Lower leg skin (tissue), 4 donors: ENCODE results near the gene BCL6B. TPM values are rescaled to one million over a fixed set of nuclear protein-coding genes. Genes with fewer than 3 reads are reported as not detected.

ENCODE experiments used
- DNase-seq, 2 donors: peaks; one replicate each; pipeline ENCODE4 v3.0.0-alpha.2; 2019; ENCODE audit warnings: low spot score in 2 of 2
- H3K4me3 ChIP-seq: fragments of 200-600 bp; sonication (generic); 2 replicates; pipeline ENCODE4 v1.5.1; 2017; ENCODE audit warnings: mild to moderate bottlenecking, low read depth; ENCODE audit not compliant: poor library complexity, severe bottlenecking
- CTCF ChIP-seq, 3 donors: fragments of 450-650 bp; IDR thresholded peaks; one replicate each; pipeline ENCODE4 v1.5.1; 2016; ENCODE audit warnings: antibody characterized with exemption in 3 of 3, mild to moderate bottlenecking in 3 of 3, moderate library complexity in 2 of 3
- POLR2A ChIP-seq, 2 donors: fragments of 450-650 bp; IDR thresholded peaks; one replicate each; pipeline ENCODE4 v1.6.1; 2016 to 2017; ENCODE audit warnings: antibody characterized with exemption in 2 of 2, mild to moderate bottlenecking in 1 of 2, moderate library complexity in 1 of 2
- WGBS, 2 donors: methylation state at CpG; one replicate each; pipeline ENCODE4 v1.1.5; 2018; 5-methylcytosine and 5-hydroxymethylcytosine counted together
- intact Hi-C: fragments of 100-400 bp; cut with DNase I; formaldehyde crosslinking; loops from one replicate; pipeline ENCODE4 v1.15.0; 2023; ENCODE audit warnings: low total_unique reads
- total RNA-seq, 4 donors: library from RNA; depleted of rRNA; stranded (reverse); fragments of >200 nt; gene quantifications; one replicate each; pipeline ENCODE4 v1.1.0, GENCODE V29; 2016

Gene BCL6B
- total RNA-seq, 4 donors from 2014 or later: 0.72 to 5.1 (median 2.1) TPM

GRCh38 chr17:7014995-7015958, 7.6 kb upstream of the BCL6B start:
- TF ChIP-seq POLR2A (IDR thresholded peaks at IDR 0.05) (peak in 1 of 2 donors; percentile 31), CTCF (IDR thresholded peaks at IDR 0.05) (no peak)
- peak in 1 of 2 donors; percentile 29 for DNase-seq
- intact Hi-C loops: no loop called here
- peak overlapping the region; percentile 8 for H3K4me3 ChIP-seq
- WGBS, 2 donors: 14 to 19% methylated on average over 32 to 45 of the region's 56 CpGs

- intact Hi-C loops: no loop called here
- TF ChIP-seq POLR2A (IDR thresholded peaks at IDR 0.05) (no peak), CTCF (IDR thresholded peaks at IDR 0.05) (no peak)
- peak in 1 of 2 donors; percentile 18 for DNase-seq
- WGBS, 2 donors: 82 to 86% methylated on average over 3 of the region's 3 CpGs
- H3K4me3 ChIP-seq: no peak overlapping the region
Measured at GRCh38 chr17:7016418-7016817, 6.4 kb upstream of the BCL6B start.

GRCh38 chr17:7016886-7017826, 5.7 kb upstream of the BCL6B start:
- intact Hi-C loops: no loop called here
- DNase-seq: no peak
- no peak for TF ChIP-seq CTCF (IDR thresholded peaks at IDR 0.05)
- TF ChIP-seq POLR2A (IDR thresholded peaks at IDR 0.05): no peak
- WGBS, 2 donors: 70 to 74% methylated on average over 20 of the region's 20 CpGs
- no peak overlapping the region for H3K4me3 ChIP-seq

- no peak overlapping the region for H3K4me3 ChIP-seq
- peak in 1 of 2 donors; percentile 87 for DNase-seq
- TF ChIP-seq POLR2A (IDR thresholded peaks at IDR 0.05) (no peak), CTCF (IDR thresholded peaks at IDR 0.05) (no peak)
- intact Hi-C loops: no loop called here
- 49 to 55% methylated on average over 12 of the region's 12 CpGs for WGBS, 2 donors
Measured at GRCh38 chr17:7017827-7018200, 5.0 kb upstream of the BCL6B start.

- DNase-seq: peak; percentile 58 to 93
- TF ChIP-seq CTCF (IDR thresholded peaks at IDR 0.05) (no peak), POLR2A (IDR thresholded peaks at IDR 0.05) (no peak)
- H3K4me3 ChIP-seq: peak overlapping the region; percentile 41
- WGBS, 2 donors: 59 to 61% methylated on average over 10 of the region's 10 CpGs
- intact Hi-C loops: no loop called here
Measured at GRCh38 chr17:7018331-7018964, 4.4 kb upstream of the BCL6B start.
